ENCODE results near the gene TRPT1. TPM values are rescaled to one million over a fixed set of nuclear protein-coding genes. Genes with fewer than 3 reads are reported as not detected.
A peak's percentile ranks its signal among the peaks of the same experiment; 100 is the strongest.

The TRPT1 gene
- total and polyA plus RNA-seq, 2 donors from 2014 or later: 39.2 to 103 TPM

DNA sequence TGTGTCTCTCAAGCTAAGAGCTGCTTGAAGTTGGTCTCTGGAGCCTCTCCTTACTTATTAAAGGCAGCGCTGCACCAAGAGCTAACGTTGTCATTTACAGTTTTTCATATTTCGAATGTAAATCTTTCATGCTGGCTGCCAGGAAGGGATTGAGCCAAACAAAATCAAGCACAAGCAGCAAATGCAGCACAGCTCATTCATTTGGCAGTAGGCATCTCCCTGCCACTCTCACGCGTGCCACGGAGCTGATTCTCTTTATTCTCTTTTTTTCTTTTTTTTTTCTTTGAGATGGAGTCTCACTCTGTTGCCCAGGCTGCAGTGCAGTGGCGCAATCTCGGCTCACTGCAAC, 7.0 kb upstream of the TRPT1 start:
- no peaks in the 10 kb centered on the region for H3K27me3 ChIP-seq (ENCODE audit: control insufficient read depth, insufficient read depth, low read length)
- TF ChIP-seq, protein P1, sequence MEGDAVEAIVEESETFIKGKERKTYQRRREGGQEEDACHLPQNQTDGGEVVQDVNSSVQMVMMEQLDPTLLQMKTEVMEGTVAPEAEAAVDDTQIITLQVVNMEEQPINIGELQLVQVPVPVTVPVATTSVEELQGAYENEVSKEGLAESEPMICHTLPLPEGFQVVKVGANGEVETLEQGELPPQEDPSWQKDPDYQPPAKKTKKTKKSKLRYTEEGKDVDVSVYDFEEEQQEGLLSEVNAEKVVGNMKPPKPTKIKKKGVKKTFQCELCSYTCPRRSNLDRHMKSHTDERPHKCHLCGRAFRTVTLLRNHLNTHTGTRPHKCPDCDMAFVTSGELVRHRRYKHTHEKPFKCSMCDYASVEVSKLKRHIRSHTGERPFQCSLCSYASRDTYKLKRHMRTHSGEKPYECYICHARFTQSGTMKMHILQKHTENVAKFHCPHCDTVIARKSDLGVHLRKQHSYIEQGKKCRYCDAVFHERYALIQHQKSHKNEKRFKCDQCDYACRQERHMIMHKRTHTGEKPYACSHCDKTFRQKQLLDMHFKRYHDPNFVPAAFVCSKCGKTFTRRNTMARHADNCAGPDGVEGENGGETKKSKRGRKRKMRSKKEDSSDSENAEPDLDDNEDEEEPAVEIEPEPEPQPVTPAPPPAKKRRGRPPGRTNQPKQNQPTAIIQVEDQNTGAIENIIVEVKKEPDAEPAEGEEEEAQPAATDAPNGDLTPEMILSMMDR (IDR thresholded peaks at IDR 0.05; ENCODE audit: borderline replicate concordance, extremely low read depth, insufficient read depth): no peak
- DNase-seq: no peak
- H3K9ac ChIP-seq (ENCODE audit: low read length in 3 of 3): no peak overlapping the region
- no peak overlapping the region for H3K4me3 ChIP-seq (ENCODE audit: low read length in 3 of 3)
- peak overlapping the region in 1 of 2 donors; percentile 22 for H3K27ac ChIP-seq (ENCODE audit: low read depth in 2 of 2, low read length in 2 of 2)
- intact Hi-C loops (cut with DNase I): no loop called here
- FAIRE-seq: no peak
- peaks cover 0 to 29% (median 27%) of the 10 kb centered on the region in 3 donors for H3K4me1 ChIP-seq (ENCODE audit: control insufficient read depth in 2 of 3, insufficient read depth in 2 of 3, low read depth in 1 of 3, low read length in 3 of 3)
- H3K9me3 ChIP-seq (ENCODE audit: control insufficient read depth in 2 of 3, insufficient read depth in 1 of 3, low read length in 3 of 3): no peaks in the 10 kb centered on the region
- peaks cover 0 to 4% (median 1%) of the 10 kb centered on the region in 3 donors for H3K36me3 ChIP-seq (ENCODE audit: control insufficient read depth in 2 of 3, insufficient read depth in 3 of 3, low read length in 3 of 3)

DNA sequence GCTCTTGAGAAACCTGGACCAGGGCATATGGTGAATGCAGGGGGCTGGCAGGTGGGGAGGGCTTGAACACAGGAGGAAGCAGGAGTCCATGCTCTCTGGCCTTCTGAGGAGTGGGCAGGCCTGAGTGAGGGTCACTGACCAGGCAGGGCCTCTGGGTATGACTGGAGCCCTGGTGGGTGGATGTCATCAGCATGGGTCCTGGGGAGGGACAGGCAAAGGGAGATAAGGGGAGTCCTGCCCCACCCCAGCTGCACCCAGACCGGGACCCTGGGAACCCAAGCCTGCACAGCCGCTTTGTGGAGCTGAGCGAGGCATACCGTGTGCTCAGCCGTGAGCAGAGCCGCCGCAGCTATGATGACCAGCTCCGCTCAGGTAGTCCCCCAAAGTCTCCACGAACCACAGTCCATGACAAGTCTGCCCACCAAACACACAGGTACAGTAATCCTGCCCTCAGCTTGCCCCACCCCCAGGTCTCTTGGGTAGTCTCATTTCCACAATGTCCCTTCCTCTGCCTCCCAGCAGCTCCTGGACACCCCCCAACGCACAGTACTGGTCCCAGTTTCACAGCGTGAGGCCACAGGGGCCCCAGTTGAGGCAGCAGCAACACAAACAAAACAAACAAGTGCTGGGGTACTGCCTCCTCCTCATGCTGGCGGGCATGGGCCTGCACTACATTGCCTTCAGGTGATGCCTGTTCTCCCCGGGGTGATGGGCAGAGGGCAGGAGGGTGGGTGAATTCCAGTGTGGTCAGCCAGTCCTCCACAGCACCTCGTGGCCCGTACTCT, 6.4 kb upstream of the TRPT1 start:
- Histone ChIP-seq H3K9me3 (ENCODE audit: control insufficient read depth in 2 of 3, insufficient read depth in 1 of 3, low read length in 3 of 3) (no peaks in the 10 kb centered on the region), H3K4me1 (ENCODE audit: control insufficient read depth in 2 of 3, insufficient read depth in 2 of 3, low read depth in 1 of 3, low read length in 3 of 3) (peaks cover 0 to 32% (median 26%) of the 10 kb centered on the region in 3 donors), H3K4me3 (ENCODE audit: low read length in 3 of 3) (no peak overlapping the region), H3K27me3 (ENCODE audit: control insufficient read depth, insufficient read depth, low read length) (no peaks in the 10 kb centered on the region), H3K9ac (ENCODE audit: low read length in 3 of 3) (no peak overlapping the region), H3K27ac (ENCODE audit: low read depth in 2 of 2, low read length in 2 of 2) (peak overlapping the region in 1 of 2 donors; percentile 22), H3K36me3 (ENCODE audit: control insufficient read depth in 2 of 3, insufficient read depth in 3 of 3, low read length in 3 of 3) (no peaks in the 10 kb centered on the region)
- DNase-seq: peak in 1 of 5 donors; percentile 73
- TF ChIP-seq, protein P1 (IDR thresholded peaks at IDR 0.05; ENCODE audit: borderline replicate concordance, extremely low read depth, insufficient read depth): no peak
- no peak for FAIRE-seq
- intact Hi-C loops (cut with DNase I): no loop called here

DNA sequence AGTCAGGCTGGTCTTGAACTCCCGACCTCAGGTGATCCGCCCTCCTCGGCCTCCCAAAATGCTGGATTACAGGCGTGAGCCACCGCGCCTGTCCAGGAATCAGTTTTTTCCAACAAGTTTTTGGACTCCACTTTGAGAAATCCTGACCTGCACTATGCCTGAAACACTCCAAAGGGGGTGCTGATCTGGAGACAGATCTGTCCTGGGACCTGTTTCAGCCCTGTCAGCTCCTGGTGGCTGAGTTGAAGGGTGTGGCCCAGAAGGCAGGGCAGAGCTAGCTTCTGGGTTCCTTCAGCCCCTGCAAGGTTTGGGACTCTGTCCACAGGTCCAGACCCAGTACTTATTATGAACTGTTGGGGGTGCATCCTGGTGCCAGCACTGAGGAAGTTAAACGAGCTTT, 5.6 kb upstream of the TRPT1 start:
- peaks cover 0 to 40% (median 34%) of the 10 kb centered on the region in 3 donors for H3K4me1 ChIP-seq (ENCODE audit: control insufficient read depth in 2 of 3, insufficient read depth in 2 of 3, low read depth in 1 of 3, low read length in 3 of 3)

More for the DNA sequence above, 5.6 kb upstream of the TRPT1 start:
- Histone ChIP-seq H3K4me3 (ENCODE audit: low read length in 3 of 3) (no peak overlapping the region), H3K27ac (ENCODE audit: low read depth in 2 of 2, low read length in 2 of 2) (no peak overlapping the region), H3K9ac (ENCODE audit: low read length in 3 of 3) (no peak overlapping the region), H3K27me3 (ENCODE audit: control insufficient read depth, insufficient read depth, low read length) (no peaks in the 10 kb centered on the region), H3K9me3 (ENCODE audit: control insufficient read depth in 2 of 3, insufficient read depth in 1 of 3, low read length in 3 of 3) (no peaks in the 10 kb centered on the region), H3K36me3 (ENCODE audit: control insufficient read depth in 2 of 3, insufficient read depth in 3 of 3, low read length in 3 of 3) (no peaks in the 10 kb centered on the region)
- TF ChIP-seq, protein P1 (IDR thresholded peaks at IDR 0.05; ENCODE audit: borderline replicate concordance, extremely low read depth, insufficient read depth): no peak
- intact Hi-C loops (cut with DNase I): no loop called here
- FAIRE-seq (no peak), DNase-seq (no peak)
